ENCODE measurements around the gene MED16. TPM values are rescaled to one million over a fixed set of nuclear protein-coding genes. Genes with fewer than 3 reads are reported as not detected.

The MED16 gene
- total RNA-seq, 6 experiments from 2014 or later = 32.0 to 35.7 (median 33.3) TPM

DNA sequence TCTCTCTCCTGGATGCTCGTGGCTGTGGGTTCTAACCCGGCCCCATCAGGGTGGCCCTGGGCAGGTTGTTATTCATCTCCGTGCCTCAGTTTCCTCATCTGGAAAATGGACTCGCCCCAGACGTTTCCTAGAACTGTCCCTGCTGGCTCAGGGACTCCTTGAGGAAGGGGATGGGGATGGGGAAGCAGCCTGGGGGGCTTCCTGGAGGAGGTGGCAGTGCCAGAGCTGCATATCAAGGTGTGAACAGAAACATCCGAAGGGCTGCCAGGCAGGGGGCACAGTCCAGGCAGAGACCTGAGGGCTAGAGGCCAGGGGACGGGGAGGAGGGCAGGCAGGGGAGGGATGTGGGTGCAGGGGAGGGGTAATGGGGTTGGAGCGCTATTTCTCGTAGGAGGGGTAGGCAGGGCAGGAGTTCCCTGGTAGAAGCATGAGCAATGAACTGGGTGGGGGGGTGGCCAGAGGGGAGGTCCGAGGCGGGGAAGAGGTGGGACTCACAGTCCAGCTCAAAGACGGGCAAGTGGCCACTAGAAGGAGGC is 44.5 kb downstream of the MED16 start:
- DNase-seq (no peak), ATAC-seq (no peak)
- Histone ChIP-seq H3K4me1 (peaks cover 0 to 11% (median 4%) of the 10 kb centered on the region in 4 donors), H3K27ac (no peak overlapping the region), H3K9me3 (no peaks in the 10 kb centered on the region), H3K36me3 (no peaks in the 10 kb centered on the region), H3K27me3 (peaks cover 0 to 6% of the 10 kb centered on the region in 2 donors), H3K4me3 (no peak overlapping the region)
- 23% methylated on average over 11 of the region's 12 CpGs for WGBS (ENCODE audit: insufficient coverage, low coverage, low lambda C conversion rate, missing lambda C conversion rate)
- TF ChIP-seq, protein P1, sequence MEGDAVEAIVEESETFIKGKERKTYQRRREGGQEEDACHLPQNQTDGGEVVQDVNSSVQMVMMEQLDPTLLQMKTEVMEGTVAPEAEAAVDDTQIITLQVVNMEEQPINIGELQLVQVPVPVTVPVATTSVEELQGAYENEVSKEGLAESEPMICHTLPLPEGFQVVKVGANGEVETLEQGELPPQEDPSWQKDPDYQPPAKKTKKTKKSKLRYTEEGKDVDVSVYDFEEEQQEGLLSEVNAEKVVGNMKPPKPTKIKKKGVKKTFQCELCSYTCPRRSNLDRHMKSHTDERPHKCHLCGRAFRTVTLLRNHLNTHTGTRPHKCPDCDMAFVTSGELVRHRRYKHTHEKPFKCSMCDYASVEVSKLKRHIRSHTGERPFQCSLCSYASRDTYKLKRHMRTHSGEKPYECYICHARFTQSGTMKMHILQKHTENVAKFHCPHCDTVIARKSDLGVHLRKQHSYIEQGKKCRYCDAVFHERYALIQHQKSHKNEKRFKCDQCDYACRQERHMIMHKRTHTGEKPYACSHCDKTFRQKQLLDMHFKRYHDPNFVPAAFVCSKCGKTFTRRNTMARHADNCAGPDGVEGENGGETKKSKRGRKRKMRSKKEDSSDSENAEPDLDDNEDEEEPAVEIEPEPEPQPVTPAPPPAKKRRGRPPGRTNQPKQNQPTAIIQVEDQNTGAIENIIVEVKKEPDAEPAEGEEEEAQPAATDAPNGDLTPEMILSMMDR (IDR thresholded peaks at IDR 0.05) = no peak
- intact Hi-C loops (cut with DNase I) = no loop called here

DNA sequence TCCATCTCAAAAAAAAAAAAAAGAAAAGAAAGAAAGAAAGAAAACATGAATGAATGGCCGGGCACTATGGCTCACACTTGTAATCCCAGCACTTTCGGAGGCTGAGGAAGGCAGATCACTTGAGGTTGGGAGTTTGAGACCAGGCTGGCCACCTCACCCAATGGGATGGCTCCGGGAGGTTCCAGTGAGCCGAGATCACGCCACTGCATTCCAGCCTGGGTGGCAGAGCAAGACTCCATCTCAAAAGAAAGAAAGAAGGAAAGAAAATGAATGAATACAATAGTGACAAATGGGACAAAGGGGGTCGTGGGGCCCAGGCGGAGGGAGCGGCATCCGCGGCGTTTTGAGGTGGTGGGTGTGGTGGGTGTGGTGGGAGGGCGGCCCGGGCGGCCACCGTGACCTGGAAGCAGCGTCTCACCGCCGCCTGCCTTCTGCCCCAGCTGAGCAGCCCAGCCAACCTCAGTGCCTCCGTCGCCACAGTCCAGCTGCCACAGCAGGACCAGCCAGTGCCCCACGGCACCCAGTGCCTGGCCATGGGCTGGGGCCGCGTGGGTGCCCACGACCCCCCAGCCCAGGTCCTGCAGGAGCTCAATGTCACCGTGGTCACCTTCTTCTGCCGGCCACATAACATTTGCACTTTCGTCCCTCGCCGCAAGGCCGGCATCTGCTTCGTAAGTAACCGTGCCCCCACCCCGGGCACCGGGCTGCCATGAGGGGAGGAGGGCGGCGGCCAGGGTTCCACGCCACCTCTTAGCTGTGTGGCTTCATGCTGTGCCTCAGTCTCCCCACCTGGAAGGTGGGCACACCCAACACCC is 47.1 kb downstream of the MED16 start:
- no peaks in the 10 kb centered on the region for H3K36me3 ChIP-seq
- no peak for ATAC-seq
- WGBS (ENCODE audit: insufficient coverage, low coverage, low lambda C conversion rate, missing lambda C conversion rate) = 53% methylated on average over 7 of the region's 37 CpGs
- TF ChIP-seq, protein P1 (IDR thresholded peaks at IDR 0.05) = no peak
- no peak for TF ChIP-seq POLR2A (IDR thresholded peaks at IDR 0.05)
- no peaks in the 10 kb centered on the region for H3K9me3 ChIP-seq
- H3K27me3 ChIP-seq = peaks cover 0 to 8% of the 10 kb centered on the region in 2 donors
- DNase-seq = no peak
- H3K4me3 ChIP-seq = no peak overlapping the region
- H3K4me1 ChIP-seq = peaks cover 0 to 13% (median 3%) of the 10 kb centered on the region in 4 donors
- intact Hi-C loops (cut with DNase I) = no loop called here
- no peak overlapping the region for H3K27ac ChIP-seq

DNA sequence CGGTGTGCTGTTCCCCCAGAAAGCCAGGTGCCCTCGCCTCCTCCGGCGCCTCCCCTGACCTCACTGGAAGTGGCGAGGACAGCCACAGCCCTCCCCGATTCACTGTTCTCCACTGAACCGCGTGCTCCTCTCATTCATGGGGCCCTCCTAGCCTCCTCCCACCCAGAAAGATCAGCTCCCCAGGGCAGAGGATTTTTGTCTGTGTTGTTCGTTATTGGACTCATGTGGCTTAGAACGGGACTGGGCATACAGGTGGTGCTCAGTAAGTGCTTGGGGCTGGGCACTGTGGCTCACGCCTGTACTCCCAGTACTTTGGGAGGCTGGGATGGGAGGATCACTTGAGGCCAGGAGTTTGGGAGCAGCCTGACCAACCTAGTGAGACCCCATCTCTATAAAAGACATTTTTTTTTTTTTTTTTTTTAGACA is 48.4 kb downstream of the MED16 start:
- TF ChIP-seq, protein P1 (IDR thresholded peaks at IDR 0.05) = no peak
- TF ChIP-seq POLR2A (IDR thresholded peaks at IDR 0.05) = no peak
- no peaks in the 10 kb centered on the region for H3K9me3 ChIP-seq
- H3K36me3 ChIP-seq = no peaks in the 10 kb centered on the region
- DNase-seq (no peak), ATAC-seq (no peak)
- intact Hi-C loops (cut with DNase I) = no loop called here
- no peak overlapping the region for H3K27ac ChIP-seq
- 49% methylated on average over 10 of the region's 11 CpGs for WGBS (ENCODE audit: insufficient coverage, low coverage, low lambda C conversion rate, missing lambda C conversion rate)
- H3K27me3 ChIP-seq = peaks cover 0 to 8% of the 10 kb centered on the region in 2 donors
- H3K4me1 ChIP-seq = peaks cover 0 to 8% (median 0%) of the 10 kb centered on the region in 4 donors
- H3K4me3 ChIP-seq = no peak overlapping the region

DNA sequence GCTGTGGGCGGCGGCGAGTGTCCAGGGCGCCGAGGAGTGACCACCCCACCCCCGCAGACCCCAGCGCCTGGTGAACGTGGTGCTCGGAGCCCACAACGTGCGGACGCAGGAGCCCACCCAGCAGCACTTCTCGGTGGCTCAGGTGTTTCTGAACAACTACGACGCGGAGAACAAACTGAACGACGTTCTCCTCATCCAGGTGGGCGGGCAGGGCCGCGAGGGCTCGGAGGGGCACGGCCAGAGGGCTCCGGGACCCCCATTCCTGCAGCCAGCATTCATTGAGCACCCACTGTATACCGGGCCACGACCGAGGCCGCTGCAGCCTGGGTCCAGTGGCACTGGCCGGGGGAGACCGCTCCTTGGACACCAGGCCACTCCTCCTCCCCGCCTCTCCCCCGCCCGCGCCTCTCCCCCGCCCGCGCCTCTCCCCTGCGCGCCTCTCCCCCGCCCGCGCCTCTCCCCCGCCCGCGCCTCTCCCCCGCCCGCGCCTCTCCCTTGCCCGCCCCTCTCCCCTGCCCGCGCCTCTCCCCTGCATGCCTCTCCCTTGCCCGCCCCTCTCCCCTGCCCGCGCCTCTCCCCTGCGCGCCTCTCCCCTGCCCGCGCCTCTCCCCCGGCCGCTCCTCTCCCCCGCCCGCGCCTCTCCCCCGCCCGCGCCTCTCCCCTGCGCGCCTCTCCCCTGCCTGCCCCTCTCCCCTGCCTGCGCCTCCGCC is 49.0 kb downstream of the MED16 start:
- intact Hi-C loops (cut with DNase I) = no loop called here
- DNase-seq = no peak
- 44% methylated on average over 34 of the region's 70 CpGs for WGBS (ENCODE audit: insufficient coverage, low coverage, low lambda C conversion rate, missing lambda C conversion rate)
- ATAC-seq = peak in 2 of 4 donors; percentile 5 to 20
- H3K9me3 ChIP-seq = no peaks in the 10 kb centered on the region
- peaks cover 0 to 8% (median 0%) of the 10 kb centered on the region in 4 donors for H3K4me1 ChIP-seq
- no peak overlapping the region for H3K4me3 ChIP-seq
- TF ChIP-seq, protein P1 (IDR thresholded peaks at IDR 0.05) = no peak
- TF ChIP-seq POLR2A (IDR thresholded peaks at IDR 0.05) = no peak
- peaks cover 0 to 8% of the 10 kb centered on the region in 2 donors for H3K27me3 ChIP-seq
- no peak overlapping the region for H3K27ac ChIP-seq
- H3K36me3 ChIP-seq = no peaks in the 10 kb centered on the region

Measured in right lobe of liver (tissue), 6 donors.